Measurements from ENCODE around the gene BCL7A.

- TF ChIP-seq CTCF (conservative IDR thresholded peaks at IDR 0.05) (no peak), EZH2 (IDR thresholded peaks at IDR 0.05; ENCODE audit: low read depth) (no peak)
These were observed 29.0 kb downstream of the BCL7A start for GRCh38 chr12:122050706-122051105.

Measured in PC-9 (cell line).